NCI-H345 treated with DMSO at 0.1 percent for 48 hours (cell line): Measurements from ENCODE around the gene TNS3.

Experiments used
- DNase-seq: peaks from one replicate; lab custom pipeline; 2025; ENCODE audit not compliant: unreplicated experiment; lab: John Stamatoyannopoulos, UW

TNS3 gene

DNA sequence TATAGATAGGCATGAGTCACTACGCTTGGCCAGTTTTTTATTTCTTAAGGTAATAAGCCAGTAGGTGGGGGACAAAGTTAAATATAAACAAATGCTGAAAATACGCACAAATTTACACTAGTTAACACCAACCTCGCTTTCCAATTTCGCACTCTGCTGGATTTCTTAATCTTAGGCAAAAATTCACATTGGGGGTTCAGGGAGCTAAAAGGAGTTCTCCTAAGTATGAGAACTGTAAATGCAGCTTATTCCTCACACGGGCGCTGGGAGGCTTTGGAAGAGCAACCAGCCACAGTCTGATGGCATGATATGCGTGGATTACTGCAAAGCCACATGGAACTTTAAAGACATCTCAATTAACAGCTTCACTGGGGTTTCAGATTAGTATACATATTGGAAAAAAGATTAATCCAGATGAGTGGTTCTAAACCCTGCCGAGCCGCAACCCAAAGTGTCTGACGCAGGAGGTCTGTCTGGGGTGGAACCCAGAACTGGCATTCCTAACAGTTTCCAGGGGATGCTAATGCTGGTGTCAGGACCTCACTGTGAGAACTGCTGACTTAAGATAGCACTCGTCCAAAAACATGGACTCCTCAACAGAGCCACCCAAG is 16.2 kb downstream of the TNS3 start:
- DNase-seq: no peak

- DNase-seq: no peak
Observed at GRCh38 chr7:47563521-47563920, 18.4 kb downstream of the TNS3 start.

DNA sequence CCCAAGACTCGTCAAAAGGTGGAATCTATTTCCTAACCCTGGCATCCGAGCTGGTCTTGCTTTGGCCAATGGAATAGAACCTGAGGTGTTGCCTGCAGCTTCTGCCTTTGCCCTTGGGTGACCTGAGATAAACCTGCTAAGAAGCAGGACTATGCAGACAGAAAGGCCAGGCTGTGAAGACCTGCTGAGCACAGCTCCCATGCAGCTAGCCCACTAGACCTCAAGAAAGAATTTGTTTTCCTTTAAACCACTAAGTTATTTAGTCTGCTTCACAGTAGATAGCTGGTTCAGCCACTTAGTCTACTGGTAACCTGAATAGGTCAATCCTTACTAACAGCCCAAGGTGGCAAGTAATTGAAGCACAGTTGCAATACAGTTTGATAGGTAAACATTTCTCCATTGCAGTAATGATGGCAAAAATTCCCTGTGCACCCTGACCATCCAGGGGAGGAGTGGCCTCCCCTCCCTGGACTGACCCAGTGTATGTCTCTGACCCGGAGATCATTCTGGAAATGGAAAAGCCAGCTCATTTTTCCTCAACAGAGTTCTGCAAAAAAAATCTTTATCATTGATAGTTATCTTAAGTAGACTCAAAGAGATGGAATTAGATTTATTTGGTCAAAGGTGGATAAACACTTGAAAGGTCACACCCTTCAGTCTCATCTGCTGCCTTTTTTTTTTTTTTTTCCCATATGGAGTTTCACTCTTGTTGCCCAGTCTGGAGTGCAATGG is 20.0 kb downstream of the TNS3 start:
- DNase-seq: no peak

GRCh38 chr7:47559306-47560220 is 22.3 kb downstream of the TNS3 start:
- DNase-seq: no peak

- DNase-seq: no peak
Observed at GRCh38 chr7:47557694-47558670, 23.9 kb downstream of the TNS3 start.

GRCh38 chr7:47557317-47557693 is 24.6 kb downstream of the TNS3 start:
- DNase-seq: no peak

GRCh38 chr7:47556511-47557180 is 25.3 kb downstream of the TNS3 start:
- no peak for DNase-seq

GRCh38 chr7:47553309-47553708 is 28.6 kb downstream of the TNS3 start:
- no peak for DNase-seq

- no peak for DNase-seq
Observed at GRCh38 chr7:47552621-47553020, 29.3 kb downstream of the TNS3 start.

DNA sequence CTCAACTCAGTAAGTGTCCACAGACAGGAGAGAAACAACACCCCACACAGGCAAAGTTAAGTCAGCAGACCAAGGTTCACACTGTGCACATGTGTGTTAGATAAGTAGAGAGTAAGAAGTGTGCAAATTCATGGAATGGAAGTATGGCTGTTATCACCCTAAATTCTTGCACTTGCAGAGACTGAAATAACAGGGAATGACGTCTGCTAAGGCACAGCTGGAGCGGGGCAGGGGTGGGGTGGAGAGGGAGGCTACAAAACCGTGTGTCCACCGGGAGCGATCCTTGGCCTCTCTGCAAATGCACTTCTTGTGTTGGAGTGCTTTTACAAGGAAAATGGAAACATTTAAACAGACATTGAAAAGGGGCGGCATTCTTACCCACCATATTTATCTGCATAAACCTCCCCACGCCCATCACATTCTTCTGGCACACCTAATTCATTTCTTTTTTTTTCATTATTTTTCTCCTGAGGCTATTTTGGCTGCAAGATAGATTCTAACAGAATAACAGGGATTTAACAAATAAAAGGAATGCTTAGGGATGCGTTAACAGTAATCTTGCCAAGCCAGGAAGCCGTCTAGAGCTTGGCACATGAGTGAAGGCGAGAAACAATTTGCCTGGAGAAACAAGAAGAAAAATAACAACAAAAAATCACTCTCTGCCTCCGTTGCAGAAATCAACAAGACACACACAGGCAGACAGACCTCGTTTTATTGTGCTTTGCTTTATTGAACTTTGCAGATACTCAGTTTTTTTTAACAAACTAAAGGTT is 30.1 kb downstream of the TNS3 start:
- no peak for DNase-seq

DNA sequence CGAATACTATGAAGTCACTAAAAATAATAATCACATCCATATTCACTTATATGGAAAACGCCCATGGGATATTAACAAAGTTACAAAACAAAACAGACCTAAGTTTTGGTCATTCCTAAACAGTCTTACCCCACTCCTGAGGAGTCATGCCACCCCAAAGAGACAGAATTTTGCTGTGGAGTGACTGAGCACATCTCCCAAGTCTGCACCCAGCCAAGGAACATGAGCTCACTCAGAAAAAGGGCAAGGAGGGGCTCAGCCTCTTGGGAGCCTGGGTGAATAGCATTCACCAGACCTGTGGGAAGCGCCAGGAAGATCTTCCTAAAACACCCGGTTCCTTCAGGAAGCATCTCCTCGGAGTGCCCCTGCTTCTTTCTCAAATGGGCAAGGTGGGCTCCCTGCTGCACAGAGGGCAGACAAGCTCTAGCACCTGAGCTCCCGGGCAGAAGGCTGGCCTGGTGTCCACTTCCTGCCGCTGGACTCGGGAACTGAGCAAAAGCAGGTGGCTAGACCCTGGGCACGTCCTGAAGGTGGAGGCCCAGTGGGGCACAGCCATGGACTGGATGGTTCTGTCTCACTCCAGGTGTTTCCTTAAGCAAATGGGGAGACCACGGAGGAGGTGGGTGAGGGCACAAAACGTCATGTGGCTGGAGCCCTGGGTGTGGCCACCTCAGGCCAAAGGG is 31.0 kb downstream of the TNS3 start:
- no peak for DNase-seq

- DNase-seq: no peak
Observed at GRCh38 chr7:47549916-47550315, 32.0 kb downstream of the TNS3 start.

GRCh38 chr7:47549397-47549796 is 32.5 kb downstream of the TNS3 start:
- DNase-seq: no peak

DNA sequence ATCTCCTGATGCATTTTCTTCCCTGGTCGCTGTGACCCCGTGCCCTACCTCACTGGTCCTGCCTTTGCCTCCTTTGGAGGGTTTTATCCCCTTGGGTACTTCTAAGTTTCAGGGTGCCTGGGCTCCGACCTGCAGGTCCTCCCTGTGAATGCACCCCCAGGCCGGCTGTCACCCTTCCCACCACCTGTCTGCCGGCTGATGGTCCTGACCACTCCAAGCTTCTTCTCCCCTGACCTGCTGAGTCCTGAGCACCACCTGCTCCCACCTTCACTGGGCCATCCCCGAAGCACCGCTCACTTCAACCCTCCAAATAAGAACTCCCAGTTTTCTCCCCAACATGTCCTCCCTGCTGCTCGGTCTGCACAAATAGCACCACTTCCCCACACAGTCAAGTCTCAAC is 33.4 kb downstream of the TNS3 start:
- no peak for DNase-seq

GRCh38 chr7:47546733-47547494 is 35.0 kb downstream of the TNS3 start:
- DNase-seq: no peak

- no peak for DNase-seq
Observed at GRCh38 chr7:47546171-47546570, 35.7 kb downstream of the TNS3 start.

DNA sequence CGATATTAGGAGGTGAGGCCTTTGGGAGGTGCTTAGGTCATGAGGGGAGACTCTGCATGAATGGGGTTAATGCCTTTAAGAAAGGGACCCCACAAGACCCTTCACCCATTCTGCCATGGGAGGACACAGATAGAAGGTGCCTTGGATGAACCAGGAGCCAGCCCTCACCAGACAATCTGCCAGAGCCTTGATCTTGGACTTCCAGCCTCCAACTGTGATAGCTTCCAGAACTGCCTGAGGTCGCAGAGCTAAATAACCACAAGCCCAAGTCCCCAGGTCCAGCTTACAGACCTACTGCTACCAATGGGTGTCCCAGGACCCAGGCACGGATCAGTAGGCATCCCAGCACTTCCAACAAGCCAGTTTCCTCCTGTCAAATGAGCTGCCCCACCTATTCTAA is 37.5 kb downstream of the TNS3 start:
- no peak for DNase-seq

- no peak for DNase-seq
Observed at GRCh38 chr7:47543714-47544113, 38.2 kb downstream of the TNS3 start.
